Activated naive CD8-positive, alpha-beta T cell treated with anti-CD3 and anti-CD28 coated beads for 36 hours (primary cell): Measurements from ENCODE around the gene ACOX3. TPM values are rescaled to one million over a fixed set of nuclear protein-coding genes. Genes with fewer than 3 reads are reported as not detected.

ENCODE experiments used
- DNase-seq: peaks from one replicate; pipeline ENCODE4 v3.0.0; 2021
- H3K27ac Mint-ChIP-seq: one replicate; pipeline ENCODE4 v1.8.0; 2022; ENCODE audit warnings: mild to moderate bottlenecking, moderate library complexity, mixed read lengths
- H3K27me3 Mint-ChIP-seq: one replicate; pipeline ENCODE4 v1.8.0; 2022; ENCODE audit warnings: mild to moderate bottlenecking, mixed read lengths
- H3K36me3 Mint-ChIP-seq: one replicate; pipeline ENCODE4 v1.8.0; 2021; ENCODE audit warnings: mild to moderate bottlenecking, mixed read lengths
- H3K4me1 Mint-ChIP-seq: one replicate; pipeline ENCODE4 v1.8.0; 2021; ENCODE audit warnings: mixed read lengths
- H3K4me3 Mint-ChIP-seq: one replicate; pipeline ENCODE4 v1.8.0; 2022; ENCODE audit warnings: mild to moderate bottlenecking, moderate library complexity, mixed read lengths
- H3K9me3 Mint-ChIP-seq: one replicate; pipeline ENCODE4 v1.8.0; 2022; ENCODE audit warnings: mixed read lengths
- total RNA-seq, 2 experiments: library from RNA; stranded (reverse); gene quantifications; one replicate each; pipeline ENCODE4 v1.2.3, GENCODE V29; 2021

Gene ACOX3
- total RNA-seq, 2 experiments from 2014 or later: 13.9 to 16.4 TPM

- H3K27ac Mint-ChIP-seq: no peak overlapping the region
- H3K27me3 Mint-ChIP-seq: no peaks in the 10 kb centered on the region
- no peaks in the 10 kb centered on the region for H3K4me1 Mint-ChIP-seq
- no peaks in the 10 kb centered on the region for H3K9me3 Mint-ChIP-seq
- DNase-seq: no peak
- no peak overlapping the region for H3K4me3 Mint-ChIP-seq
- H3K36me3 Mint-ChIP-seq: no peaks in the 10 kb centered on the region
These were observed 117.5 kb downstream of the ACOX3 start for GRCh38 chr4:8322794-8323704.

- Mint-ChIP-seq H3K27ac (no peak overlapping the region), H3K27me3 (no peaks in the 10 kb centered on the region), H3K9me3 (no peaks in the 10 kb centered on the region), H3K36me3 (no peaks in the 10 kb centered on the region), H3K4me3 (no peak overlapping the region), H3K4me1 (no peaks in the 10 kb centered on the region)
- DNase-seq: no peak
These were observed 118.8 kb downstream of the ACOX3 start for GRCh38 chr4:8321771-8322170.

DNA sequence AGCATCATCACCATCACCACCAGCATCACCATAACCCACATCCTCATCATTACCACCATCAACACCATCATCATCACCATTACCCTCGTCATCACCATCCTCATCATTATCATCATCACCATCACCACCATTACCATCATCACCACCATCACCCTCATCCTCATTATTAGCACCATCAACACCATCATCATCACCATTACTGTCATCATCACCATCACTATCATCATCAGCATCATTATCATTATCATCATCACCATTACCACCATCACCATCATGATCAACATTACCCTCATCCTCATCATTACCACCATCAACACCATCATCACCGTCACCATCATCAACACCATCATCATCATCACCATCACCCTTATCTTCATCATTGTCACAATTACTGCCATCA is 119.3 kb downstream of the ACOX3 start:
- DNase-seq: no peak
- Mint-ChIP-seq H3K4me3 (no peak overlapping the region), H3K36me3 (no peaks in the 10 kb centered on the region), H3K27ac (no peak overlapping the region), H3K4me1 (no peaks in the 10 kb centered on the region), H3K9me3 (no peaks in the 10 kb centered on the region), H3K27me3 (no peaks in the 10 kb centered on the region)

DNA sequence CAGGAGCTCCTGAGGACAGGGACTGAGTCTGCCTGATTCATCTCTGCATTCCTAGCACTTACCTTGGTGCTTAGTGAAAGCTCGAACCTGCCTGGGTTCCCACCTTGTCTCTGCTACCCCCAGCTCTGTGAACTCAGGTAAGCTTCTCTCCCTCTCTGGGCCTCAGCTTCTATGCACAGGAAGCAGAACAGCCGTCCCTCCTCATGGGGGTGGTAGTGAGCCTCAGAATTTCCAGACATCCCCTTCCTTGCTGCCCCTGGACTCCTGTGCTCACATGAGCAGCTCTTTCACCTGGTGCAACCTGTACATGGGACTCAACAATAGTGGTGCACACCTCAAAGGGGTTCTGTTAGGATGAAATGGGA is 120.2 kb downstream of the ACOX3 start:
- Mint-ChIP-seq H3K4me1 (no peaks in the 10 kb centered on the region), H3K27ac (no peak overlapping the region), H3K27me3 (no peaks in the 10 kb centered on the region), H3K4me3 (no peak overlapping the region), H3K36me3 (no peaks in the 10 kb centered on the region), H3K9me3 (no peaks in the 10 kb centered on the region)
- no peak for DNase-seq

DNA sequence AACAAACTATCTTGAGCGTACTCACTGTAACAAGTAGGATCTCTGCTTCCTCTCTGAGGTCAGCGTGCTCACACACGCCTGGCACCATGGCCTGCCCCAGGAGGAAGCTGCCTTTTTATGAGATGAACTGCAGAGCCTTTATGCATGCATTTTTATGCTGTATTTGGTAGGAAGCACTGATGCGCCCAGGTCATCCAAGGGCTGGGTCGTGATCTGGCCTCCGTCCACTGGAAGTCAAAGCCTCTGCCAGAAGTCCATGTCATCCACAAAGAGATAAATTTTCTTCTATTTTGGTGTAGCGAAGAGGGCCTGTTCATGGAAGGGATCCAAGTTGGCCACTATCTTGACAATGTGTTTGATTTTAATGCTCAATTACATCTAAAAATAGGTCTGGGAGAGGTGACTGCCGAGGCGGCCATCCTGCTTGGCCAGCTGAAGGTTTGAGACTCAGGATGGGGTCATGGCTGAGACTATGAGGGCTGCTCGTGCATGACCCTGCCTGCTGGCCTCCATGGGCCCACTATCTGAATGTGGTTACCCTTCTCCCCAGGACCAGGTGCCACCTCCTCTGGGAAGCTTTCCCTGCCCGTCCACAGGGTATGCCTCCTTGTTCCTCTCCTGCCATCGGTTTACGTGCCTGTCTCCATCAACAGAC is 120.7 kb downstream of the ACOX3 start:
- Mint-ChIP-seq H3K4me1 (no peaks in the 10 kb centered on the region), H3K27me3 (no peaks in the 10 kb centered on the region), H3K4me3 (no peak overlapping the region), H3K36me3 (no peaks in the 10 kb centered on the region), H3K9me3 (no peaks in the 10 kb centered on the region), H3K27ac (no peak overlapping the region)
- no peak for DNase-seq

GRCh38 chr4:8319061-8319460 is 121.5 kb downstream of the ACOX3 start:
- no peak overlapping the region for H3K27ac Mint-ChIP-seq
- no peaks in the 10 kb centered on the region for H3K4me1 Mint-ChIP-seq
- H3K4me3 Mint-ChIP-seq: no peak overlapping the region
- H3K27me3 Mint-ChIP-seq: no peaks in the 10 kb centered on the region
- no peaks in the 10 kb centered on the region for H3K36me3 Mint-ChIP-seq
- DNase-seq: no peak
- H3K9me3 Mint-ChIP-seq: no peaks in the 10 kb centered on the region

- Mint-ChIP-seq H3K27me3 (no peaks in the 10 kb centered on the region), H3K27ac (no peak overlapping the region), H3K36me3 (no peaks in the 10 kb centered on the region), H3K4me3 (no peak overlapping the region), H3K4me1 (no peaks in the 10 kb centered on the region), H3K9me3 (peaks cover 2% of the 10 kb centered on the region)
- no peak for DNase-seq
These were observed 122.0 kb downstream of the ACOX3 start for GRCh38 chr4:8318509-8318908.

DNA sequence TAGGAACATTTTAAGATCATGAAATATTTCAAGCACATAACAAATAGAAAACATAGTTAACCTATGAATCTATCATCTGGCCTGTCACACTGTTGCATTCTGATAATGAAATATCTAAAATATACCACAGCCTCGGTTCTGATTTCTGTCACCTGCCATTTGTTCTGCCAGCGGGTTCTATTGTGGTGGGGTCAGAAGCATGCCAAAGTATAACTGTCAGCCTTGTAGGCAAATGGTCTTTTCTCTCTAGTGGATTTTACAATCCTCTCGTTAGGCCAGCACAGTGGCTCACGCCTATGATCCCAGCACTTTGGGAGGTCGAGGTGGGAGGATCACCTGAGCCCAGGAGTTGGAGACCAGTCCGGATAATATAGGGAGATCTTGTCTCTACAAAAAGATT is 123.0 kb downstream of the ACOX3 start:
- Mint-ChIP-seq H3K4me1 (no peaks in the 10 kb centered on the region), H3K27me3 (no peaks in the 10 kb centered on the region), H3K4me3 (no peak overlapping the region), H3K9me3 (peaks cover 5% of the 10 kb centered on the region), H3K27ac (no peak overlapping the region), H3K36me3 (no peaks in the 10 kb centered on the region)
- DNase-seq: no peak

GRCh38 chr4:8316911-8317351 is 123.6 kb downstream of the ACOX3 start:
- H3K36me3 Mint-ChIP-seq: no peaks in the 10 kb centered on the region
- H3K4me3 Mint-ChIP-seq: no peak overlapping the region
- no peak for DNase-seq
- H3K4me1 Mint-ChIP-seq: no peaks in the 10 kb centered on the region
- H3K9me3 Mint-ChIP-seq: peaks cover 9% of the 10 kb centered on the region
- no peaks in the 10 kb centered on the region for H3K27me3 Mint-ChIP-seq
- H3K27ac Mint-ChIP-seq: no peak overlapping the region

Other genes with a start within 250 kb of the ACOX3 start
- gene SH3TC1, start 241.4 kb downstream of the ACOX3 start, total RNA-seq: 1 to 10 TPM; 7.8 to 8.8 TPM
- gene HTRA3, start 171.0 kb downstream of the ACOX3 start, total RNA-seq: not detected
- 10 to 100 TPM; 21.9 to 26.6 TPM for gene TRMT44, start 54 bp upstream of the ACOX3 start, total RNA-seq
- not detected for gene GPR78, start 139.7 kb upstream of the ACOX3 start, total RNA-seq
- not detected for gene CPZ, start 152.0 kb upstream of the ACOX3 start, total RNA-seq